Bronchial epithelial cell (primary cell): ENCODE measurements around the gene DBN1. TPM values are rescaled to one million over a fixed set of nuclear protein-coding genes. Genes with fewer than 3 reads are reported as not detected.

Experiments
- DNase-seq: peaks from one replicate; pipeline ENCODE4 v3.0.0-alpha.2; 2010; ENCODE audit warnings: low read depth
- FAIRE-seq: peaks from 2 replicates; lab custom pipeline; 2011; peaks lifted over from hg19 to GRCh38; lab: Jason Lieb, UNC
- H3K27me3 ChIP-seq: 2 replicates; pipeline ENCODE4 v1.5.1; 2011; ENCODE audit warnings: low read length; ENCODE audit not compliant: control insufficient read depth, insufficient read depth
- H3K36me3 ChIP-seq: 2 replicates; pipeline ENCODE4 v1.5.1; 2011; ENCODE audit warnings: low read length; ENCODE audit not compliant: control insufficient read depth, insufficient read depth
- H3K4me3 ChIP-seq: 2 replicates; pipeline ENCODE4 v1.5.1; 2011; ENCODE audit warnings: mild to moderate bottlenecking, low read depth, low read length, control low read depth
- total RNA-seq: library from RNA; depleted of rRNA; stranded (reverse); fragments of >200 nt; gene quantifications from 2 replicates; pipeline ENCODE4 v1.2.1, GENCODE V29; 2014
- TF ChIP-seq, protein P1 (sequence below): IDR thresholded peaks from 2 replicates; pipeline ENCODE4 v1.5.1; 2011; ENCODE audit warnings: mild to moderate bottlenecking, moderate library complexity, low read length, control low read depth, inconsistent platforms; ENCODE audit not compliant: insufficient read depth, severe bottlenecking

DBN1 gene
- total RNA-seq, 1 donor from 2014 or later = 58.7 TPM

DNA sequence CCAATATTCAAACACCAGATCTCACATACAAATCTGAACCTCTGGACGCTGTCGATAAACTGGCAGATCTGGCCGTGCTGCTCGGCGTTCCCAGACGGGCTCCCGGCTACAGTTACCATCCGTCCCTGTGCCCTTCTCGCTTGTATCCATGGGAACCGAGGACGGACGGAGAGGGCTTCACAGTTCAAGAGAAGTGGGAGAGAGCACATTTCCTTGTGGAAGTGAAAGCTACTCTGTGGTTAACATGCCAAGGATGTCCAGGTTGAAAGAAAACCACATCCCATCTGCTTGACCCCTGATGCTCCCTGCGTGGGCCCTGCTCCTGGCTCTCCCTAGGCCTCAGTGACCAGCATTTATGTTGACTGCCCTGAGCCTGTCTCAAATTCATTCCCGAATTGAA is 6.3 kb upstream of the DBN1 start:
- H3K4me3 ChIP-seq = no peak overlapping the region
- FAIRE-seq (no peak), DNase-seq (no peak)

DNA sequence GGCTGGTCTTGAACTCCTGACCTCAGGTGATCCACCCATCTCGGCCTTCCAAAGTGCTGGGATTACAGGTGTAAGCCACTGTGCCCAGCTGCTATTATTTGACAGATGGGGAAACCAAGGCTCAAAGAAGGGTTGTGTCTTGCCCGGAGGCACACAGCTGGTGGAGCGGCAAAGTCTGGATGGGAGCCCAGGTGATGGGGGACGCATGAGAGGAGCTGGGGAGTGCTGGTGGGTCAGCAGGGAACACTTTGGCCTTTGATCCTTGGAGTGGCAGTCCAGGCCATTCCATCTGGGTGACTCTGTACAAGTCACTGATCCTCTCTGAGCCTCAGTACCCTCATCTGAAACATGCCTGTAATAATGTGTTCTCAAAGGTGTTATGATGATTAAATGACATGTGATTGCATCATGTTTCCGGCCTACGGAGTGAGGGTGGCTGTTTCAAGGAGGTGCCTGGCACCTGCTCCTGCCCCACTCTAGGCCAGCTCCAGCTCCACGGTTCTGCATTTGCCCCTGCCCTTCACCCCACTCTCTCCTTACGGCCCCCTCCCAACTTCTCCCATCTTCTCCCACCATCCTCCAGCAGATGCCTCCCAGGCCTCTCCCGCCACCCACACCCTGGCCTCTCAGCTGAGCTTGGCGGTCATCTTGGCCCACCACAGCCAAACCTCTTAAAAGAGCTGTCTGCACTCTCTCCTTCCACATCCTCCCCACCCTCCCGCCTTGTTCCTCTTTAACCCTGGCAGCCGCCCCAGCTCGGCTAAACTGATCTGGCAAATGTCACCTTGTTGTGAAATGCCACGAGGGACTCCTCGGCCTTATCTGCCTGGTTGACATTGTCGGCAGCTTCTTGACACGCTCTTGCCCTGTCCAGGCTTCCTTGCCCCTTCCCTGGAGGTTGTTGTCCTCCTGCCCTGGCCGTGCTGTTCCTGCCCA is 5.5 kb upstream of the DBN1 start:
- FAIRE-seq (no peak), DNase-seq (peak; percentile 69)
- TF ChIP-seq, protein P1, sequence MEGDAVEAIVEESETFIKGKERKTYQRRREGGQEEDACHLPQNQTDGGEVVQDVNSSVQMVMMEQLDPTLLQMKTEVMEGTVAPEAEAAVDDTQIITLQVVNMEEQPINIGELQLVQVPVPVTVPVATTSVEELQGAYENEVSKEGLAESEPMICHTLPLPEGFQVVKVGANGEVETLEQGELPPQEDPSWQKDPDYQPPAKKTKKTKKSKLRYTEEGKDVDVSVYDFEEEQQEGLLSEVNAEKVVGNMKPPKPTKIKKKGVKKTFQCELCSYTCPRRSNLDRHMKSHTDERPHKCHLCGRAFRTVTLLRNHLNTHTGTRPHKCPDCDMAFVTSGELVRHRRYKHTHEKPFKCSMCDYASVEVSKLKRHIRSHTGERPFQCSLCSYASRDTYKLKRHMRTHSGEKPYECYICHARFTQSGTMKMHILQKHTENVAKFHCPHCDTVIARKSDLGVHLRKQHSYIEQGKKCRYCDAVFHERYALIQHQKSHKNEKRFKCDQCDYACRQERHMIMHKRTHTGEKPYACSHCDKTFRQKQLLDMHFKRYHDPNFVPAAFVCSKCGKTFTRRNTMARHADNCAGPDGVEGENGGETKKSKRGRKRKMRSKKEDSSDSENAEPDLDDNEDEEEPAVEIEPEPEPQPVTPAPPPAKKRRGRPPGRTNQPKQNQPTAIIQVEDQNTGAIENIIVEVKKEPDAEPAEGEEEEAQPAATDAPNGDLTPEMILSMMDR = no peak
- Histone ChIP-seq H3K27me3 (no peaks in the 10 kb centered on the region), H3K4me3 (no peak overlapping the region), H3K36me3 (peaks cover 12% of the 10 kb centered on the region)

More for the DNA sequence above, 6.3 kb upstream of the DBN1 start:
- no peaks in the 10 kb centered on the region for H3K27me3 ChIP-seq
- H3K36me3 ChIP-seq = peaks cover 20% of the 10 kb centered on the region
- TF ChIP-seq, protein P1 = no peak

DNA sequence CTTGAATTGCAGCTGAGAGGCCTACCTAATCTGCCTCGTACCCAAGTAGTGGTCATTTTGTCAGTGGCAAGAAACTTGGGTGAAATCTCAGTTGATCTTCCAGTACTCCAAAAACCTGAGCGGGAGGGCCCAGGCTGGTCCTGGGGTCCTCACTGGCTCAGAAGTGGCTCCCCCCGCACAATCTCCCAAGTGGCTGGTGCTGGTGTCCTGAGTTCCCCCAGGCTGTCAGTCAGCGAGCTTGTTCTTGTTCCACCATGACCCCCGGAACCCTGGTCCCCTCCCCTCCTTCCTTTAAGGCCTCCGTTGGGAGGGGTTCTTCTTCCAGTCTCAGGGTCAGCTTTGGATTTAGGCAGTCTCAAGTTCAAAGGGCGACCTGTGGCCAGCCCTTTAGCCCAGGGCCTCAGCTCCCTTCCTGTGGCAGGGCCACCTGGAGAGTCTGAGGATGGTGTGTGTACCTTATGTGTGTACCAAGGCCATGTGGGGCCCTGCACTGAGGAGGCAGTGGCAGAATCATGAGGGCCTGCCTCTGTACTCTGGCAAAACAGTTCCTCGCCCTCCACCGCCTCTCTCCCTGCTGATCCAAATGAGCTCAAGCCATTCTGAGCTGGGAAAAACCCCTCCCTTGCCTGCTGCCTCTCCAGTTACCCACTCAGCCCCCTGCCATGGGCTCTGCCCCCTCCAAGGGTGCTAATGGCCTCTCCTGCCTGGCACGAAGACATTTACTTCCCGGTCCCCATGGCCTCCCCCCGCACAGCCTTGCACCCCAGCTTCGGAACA is 4.5 kb upstream of the DBN1 start:
- Histone ChIP-seq H3K4me3 (no peak overlapping the region), H3K27me3 (no peaks in the 10 kb centered on the region), H3K36me3 (peaks cover 4% of the 10 kb centered on the region)
- FAIRE-seq = no peak
- DNase-seq = no peak
- TF ChIP-seq, protein P1 = no peak

DNA sequence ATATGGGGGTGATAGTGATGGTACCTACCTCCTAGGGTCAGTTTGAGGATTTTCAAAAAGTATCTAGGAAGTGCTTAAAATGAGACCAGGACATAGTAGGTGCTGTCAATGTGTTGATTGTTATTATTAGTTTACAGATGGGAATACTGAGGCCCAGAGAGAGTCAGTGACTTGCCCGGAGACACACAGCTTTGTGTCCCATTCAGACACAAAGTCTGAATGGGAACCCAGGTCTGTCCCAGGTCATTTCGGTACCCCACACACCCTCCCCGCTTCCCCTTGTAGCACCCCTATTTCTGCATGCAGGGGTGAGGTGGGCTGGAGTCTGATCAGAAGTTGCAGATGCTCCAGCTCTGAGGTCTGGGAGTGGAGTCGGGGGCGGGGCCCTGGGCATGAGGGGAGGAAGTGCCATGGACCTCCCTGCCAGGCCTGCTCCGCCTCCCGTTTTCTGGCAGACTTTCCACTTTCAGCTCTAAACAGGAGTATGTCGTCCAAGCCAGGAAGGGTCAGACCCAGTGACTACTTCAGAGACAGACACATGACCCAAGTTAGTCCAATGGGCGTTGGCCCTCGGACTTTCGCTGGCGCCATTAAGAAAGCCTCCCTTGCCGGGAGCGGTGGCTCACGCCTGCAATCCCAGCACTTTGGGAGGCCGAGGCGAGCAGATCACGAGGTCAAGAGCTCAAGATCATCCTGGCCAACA is 3.2 kb upstream of the DBN1 start:
- no peak overlapping the region for H3K4me3 ChIP-seq
- TF ChIP-seq, protein P1 = no peak
- DNase-seq (no peak), FAIRE-seq (no peak)
- H3K36me3 ChIP-seq = peaks cover 4% of the 10 kb centered on the region
- H3K27me3 ChIP-seq = no peaks in the 10 kb centered on the region

DNA sequence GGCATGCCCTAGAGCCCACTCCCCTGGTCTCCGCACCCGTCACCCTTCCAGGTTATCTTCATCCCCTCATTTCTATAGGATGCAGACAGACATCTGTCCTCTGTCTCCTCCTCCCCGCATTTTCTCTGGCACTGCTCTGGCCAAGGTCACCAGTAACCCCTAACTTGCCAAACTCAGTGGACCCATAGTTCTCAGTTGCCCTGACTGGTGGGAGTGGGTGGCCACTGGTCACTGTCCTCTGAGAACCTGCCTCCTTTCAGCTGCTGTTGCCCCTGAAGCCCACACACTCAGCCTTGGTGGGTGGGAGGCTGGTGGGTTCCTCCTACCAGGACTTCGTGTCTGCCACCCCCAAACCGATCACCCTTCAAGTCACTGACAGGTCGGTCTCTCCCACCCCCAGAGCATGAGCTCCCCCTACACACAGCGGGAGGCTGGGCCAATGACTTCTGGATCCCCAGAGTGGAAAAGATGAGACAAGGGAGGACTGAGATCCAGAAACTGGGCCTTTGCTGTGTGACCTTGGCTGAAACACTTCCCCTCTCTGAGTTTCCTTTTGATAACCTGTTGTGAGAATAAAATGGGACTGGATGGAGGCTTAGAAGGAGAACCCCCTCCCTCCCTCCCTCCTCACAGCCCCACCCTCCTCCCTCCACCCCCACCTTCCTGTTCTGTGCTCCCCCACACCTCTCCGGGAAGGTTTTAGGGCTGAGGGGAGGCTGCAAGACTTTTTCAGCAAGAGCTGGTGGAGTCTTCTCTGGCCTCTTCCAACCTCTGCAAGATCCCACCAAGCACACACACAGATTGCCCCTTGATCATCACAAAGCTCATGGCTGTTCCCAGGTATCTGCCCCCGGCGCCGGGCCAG is 2.4 kb upstream of the DBN1 start:
- Histone ChIP-seq H3K36me3 (peaks cover 5% of the 10 kb centered on the region), H3K4me3 (no peak overlapping the region), H3K27me3 (no peaks in the 10 kb centered on the region)
- no peak for DNase-seq
- TF ChIP-seq, protein P1 = no peak
- FAIRE-seq = no peak
